Lung (tissue), 12 donors: ENCODE measurements around the gene SLC66A3. TPM values are rescaled to one million over a fixed set of nuclear protein-coding genes. Genes with fewer than 3 reads are reported as not detected.

ENCODE experiments used
- ATAC-seq: fragments of 200-7000 bp; cut with Tn5 transposase; one replicate; pipeline ENCODE4 v1.9.1; 2020; ENCODE audit warnings: moderate number of reproducible peaks; ENCODE audit not compliant: insufficient read depth, low FRiP score
- DNase-seq, 3 donors: peaks; one replicate each; pipeline ENCODE4 v3.0.0-alpha.2; 2013 to 2017
- H3K27ac ChIP-seq, 2 donors: one replicate each; pipeline ENCODE4 v1.5.1; 2013; ENCODE audit warnings: mild to moderate bottlenecking in 2 of 2, moderate library complexity in 2 of 2, control low read depth in 1 of 2, inconsistent platforms in 1 of 2, low read depth in 1 of 2, low read length in 1 of 2
- H3K27me3 ChIP-seq, 3 donors: one replicate each; pipeline ENCODE4 v1.5.1; 2013; ENCODE audit warnings: low read length in 2 of 3; ENCODE audit not compliant: control insufficient read depth in 3 of 3, insufficient read depth in 3 of 3
- H3K36me3 ChIP-seq, 4 donors: one replicate each; pipeline ENCODE4 v1.5.1; 2013; ENCODE audit warnings: low read length in 4 of 4, mild to moderate bottlenecking in 1 of 4, moderate library complexity in 1 of 4; ENCODE audit not compliant: control insufficient read depth in 4 of 4, insufficient read depth in 4 of 4
- H3K4me1 ChIP-seq, 5 donors: one replicate each; pipeline ENCODE4 v1.5.1; 2013; ENCODE audit warnings: low read length in 5 of 5, mild to moderate bottlenecking in 2 of 5, moderate library complexity in 1 of 5; ENCODE audit not compliant: control insufficient read depth in 5 of 5, insufficient read depth in 5 of 5
- H3K4me3 ChIP-seq: one replicate; pipeline ENCODE4 v1.5.1; 2013; ENCODE audit warnings: mild to moderate bottlenecking, control low read depth, moderate library complexity
- H3K9ac ChIP-seq, 2 donors: one replicate each; pipeline ENCODE4 v1.5.1; 2013; ENCODE audit warnings: low read length in 2 of 2, control low read depth in 1 of 2; ENCODE audit not compliant: insufficient read depth in 1 of 2
- H3K9me3 ChIP-seq, 4 donors: one replicate each; pipeline ENCODE4 v1.5.1; 2013; ENCODE audit warnings: low read length in 3 of 4, mild to moderate bottlenecking in 1 of 4, moderate library complexity in 1 of 4; ENCODE audit not compliant: control insufficient read depth in 4 of 4, insufficient read depth in 3 of 4
- WGBS, 2 donors: extraction: QIAGEN DNeasy Blood & Tissue Kit; methylation state at CpG; one replicate each; pipeline ENCODE4 v1.1.7; 2013; 5-methylcytosine and 5-hydroxymethylcytosine counted together
- polyA plus RNA-seq, 2 donors: library from polyadenylated mRNA; stranded (reverse); fragments of 200-250 nt; gene quantifications; one replicate each; pipeline ENCODE4 v1.2.1, GENCODE V29; 2013
- total RNA-seq, 2 donors: library from RNA; depleted of rRNA in 1 of 2; stranded (reverse); fragments of >200 nt in 1 of 2; gene quantifications; one replicate each; pipeline ENCODE4 v1.2.1, GENCODE V29; 2014 to 2021
- TF ChIP-seq, protein P1 (sequence below): IDR thresholded peaks from 2 replicates; pipeline ENCODE4 v1.5.1; 2012; ENCODE audit warnings: mild to moderate bottlenecking; ENCODE audit errors: control extremely low read depth, extremely low read depth
- donor health status: control.
- donor health status: control.
- donor health status: Bipolar disorder and iron deficiency.
- donor health status: healthy.
- donor health status: DM: yes; HTN: yes; CAD: no.

Gene SLC66A3
- total and polyA plus RNA-seq, 4 donors: 17.6 to 27.4 (median 22.3) TPM

DNA sequence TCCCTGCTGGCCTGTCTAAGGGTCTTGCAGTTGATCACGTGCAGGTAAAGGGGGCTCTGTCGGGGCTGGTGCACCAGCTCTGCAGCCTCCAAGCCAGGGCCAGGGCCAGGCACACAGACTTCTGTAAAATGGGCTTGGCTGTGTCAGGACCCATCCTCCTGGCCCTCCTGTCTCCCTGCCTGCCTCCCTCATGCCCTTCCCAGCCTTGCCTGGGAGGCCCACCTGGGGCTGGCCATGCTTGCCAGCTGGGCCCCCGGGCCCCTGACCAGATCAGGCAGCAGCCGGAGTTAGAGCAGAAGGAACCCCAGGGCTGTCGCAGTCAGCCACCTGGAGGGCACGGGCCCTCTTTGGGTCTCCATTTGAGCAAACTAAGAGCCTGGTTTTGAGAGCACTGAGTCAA lies 2.0 kb downstream of the SLC66A3 start:
- ATAC-seq: no peak
- Histone ChIP-seq H3K27me3 (peaks cover 0 to 1% (median 0%) of the 10 kb centered on the region in 3 donors), H3K9ac (no peak overlapping the region), H3K27ac (no peak overlapping the region), H3K4me3 (no peak overlapping the region), H3K36me3 (peaks cover 0 to 5% (median 0%) of the 10 kb centered on the region in 4 donors), H3K9me3 (no peaks in the 10 kb centered on the region), H3K4me1 (peaks cover 0 to 15% (median 6%) of the 10 kb centered on the region in 5 donors)
- no peak for DNase-seq
- TF ChIP-seq, protein P1, sequence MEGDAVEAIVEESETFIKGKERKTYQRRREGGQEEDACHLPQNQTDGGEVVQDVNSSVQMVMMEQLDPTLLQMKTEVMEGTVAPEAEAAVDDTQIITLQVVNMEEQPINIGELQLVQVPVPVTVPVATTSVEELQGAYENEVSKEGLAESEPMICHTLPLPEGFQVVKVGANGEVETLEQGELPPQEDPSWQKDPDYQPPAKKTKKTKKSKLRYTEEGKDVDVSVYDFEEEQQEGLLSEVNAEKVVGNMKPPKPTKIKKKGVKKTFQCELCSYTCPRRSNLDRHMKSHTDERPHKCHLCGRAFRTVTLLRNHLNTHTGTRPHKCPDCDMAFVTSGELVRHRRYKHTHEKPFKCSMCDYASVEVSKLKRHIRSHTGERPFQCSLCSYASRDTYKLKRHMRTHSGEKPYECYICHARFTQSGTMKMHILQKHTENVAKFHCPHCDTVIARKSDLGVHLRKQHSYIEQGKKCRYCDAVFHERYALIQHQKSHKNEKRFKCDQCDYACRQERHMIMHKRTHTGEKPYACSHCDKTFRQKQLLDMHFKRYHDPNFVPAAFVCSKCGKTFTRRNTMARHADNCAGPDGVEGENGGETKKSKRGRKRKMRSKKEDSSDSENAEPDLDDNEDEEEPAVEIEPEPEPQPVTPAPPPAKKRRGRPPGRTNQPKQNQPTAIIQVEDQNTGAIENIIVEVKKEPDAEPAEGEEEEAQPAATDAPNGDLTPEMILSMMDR: no peak
- 95% methylated on average over 6 of the region's 6 CpGs for WGBS, 2 donors

DNA sequence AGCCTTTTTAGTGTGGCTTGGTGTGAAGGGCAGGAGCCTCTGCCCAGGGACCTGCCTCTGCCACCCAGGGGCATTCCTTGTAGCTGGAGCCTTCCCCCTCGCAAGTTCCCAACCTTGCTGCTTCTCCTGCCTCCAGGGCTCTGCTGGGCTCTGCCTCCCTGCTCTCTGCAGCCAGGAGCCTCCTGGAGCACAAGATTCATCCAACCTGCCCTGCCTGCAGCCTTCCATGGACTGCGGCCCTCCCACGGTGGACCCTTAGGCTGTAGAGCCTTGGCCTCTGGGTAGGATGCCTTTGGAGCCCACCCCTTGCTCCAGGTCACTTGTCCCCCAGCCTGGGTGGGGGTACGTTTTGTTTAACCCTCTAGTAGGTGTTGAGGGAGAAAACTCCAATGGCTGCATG lies 2.5 kb downstream of the SLC66A3 start:
- Histone ChIP-seq H3K27me3 (no peaks in the 10 kb centered on the region), H3K4me3 (no peak overlapping the region), H3K9ac (no peak overlapping the region), H3K27ac (no peak overlapping the region), H3K9me3 (no peaks in the 10 kb centered on the region), H3K4me1 (peaks cover 0 to 15% (median 6%) of the 10 kb centered on the region in 5 donors), H3K36me3 (peaks cover 0 to 5% (median 0%) of the 10 kb centered on the region in 4 donors)
- ATAC-seq (no peak), DNase-seq (no peak)
- WGBS, 2 donors: 92 to 95% methylated on average over 4 of the region's 4 CpGs
- TF ChIP-seq, protein P1: no peak

DNA sequence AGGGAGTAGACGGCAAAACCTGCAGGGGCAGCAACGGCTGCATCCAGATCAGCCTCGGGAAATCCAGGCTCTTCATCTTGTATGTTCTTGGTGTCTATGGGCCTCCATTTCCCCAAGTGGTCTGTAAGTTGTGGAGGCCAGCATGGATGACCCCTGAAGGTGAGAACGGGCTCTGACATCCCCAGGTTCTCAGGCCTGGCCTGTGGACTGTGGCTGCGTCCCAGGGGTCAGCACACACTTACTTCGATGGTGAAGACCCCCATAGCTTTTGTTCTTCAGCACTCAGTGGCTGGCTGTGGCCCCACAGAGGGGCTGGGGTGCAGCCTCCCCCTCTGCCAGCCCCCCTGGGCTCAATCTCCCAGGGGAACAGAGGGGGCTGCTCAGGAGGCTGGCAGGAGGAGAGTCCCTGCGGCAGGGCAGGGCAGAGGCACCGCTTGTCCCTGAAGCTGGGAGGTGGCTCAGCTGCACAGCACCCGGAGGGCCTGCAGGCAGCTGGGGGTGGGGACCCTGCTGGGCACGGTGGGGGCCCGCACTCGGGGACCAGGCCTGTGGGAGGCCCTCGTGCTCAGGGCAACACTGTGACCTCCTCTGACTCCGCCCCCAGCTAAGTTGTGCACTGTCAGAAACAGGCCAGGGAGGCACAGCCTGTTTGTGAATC lies 3.8 kb downstream of the SLC66A3 start:
- TF ChIP-seq, protein P1: no peak
- Histone ChIP-seq H3K27me3 (no peaks in the 10 kb centered on the region), H3K9me3 (no peaks in the 10 kb centered on the region), H3K27ac (no peak overlapping the region), H3K4me3 (no peak overlapping the region), H3K4me1 (peaks cover 0 to 15% (median 6%) of the 10 kb centered on the region in 5 donors), H3K9ac (no peak overlapping the region), H3K36me3 (peaks cover 0 to 5% (median under 1%) of the 10 kb centered on the region in 4 donors)
- WGBS, 2 donors: 84 to 89% methylated on average over 14 of the region's 14 CpGs
- ATAC-seq: no peak
- DNase-seq: no peak
